ENCODE results near the gene RPL37. TPM values are rescaled to one million over a fixed set of nuclear protein-coding genes. Genes with fewer than 3 reads are reported as not detected.
"Not testable (repeated sequence)": the region's sequence is repeated elsewhere in the genome, so short reads cannot be mapped to it uniquely, and the experiment has no call there.

The RPL37 gene
- total RNA-seq, 1 experiment from 2014 or later = 2,063 TPM

GRCh38 chr5:40871177-40871576, 36.2 kb upstream of the RPL37 start:
- intact Hi-C loops (cut with micrococcal nuclease) = no loop called here
- POLR2A ChIA-PET = interaction anchor here (1.9 to 2.0 kb wide), 3 partner anchors 29 to 73 kb away, joined by 6 to 11 read pairs (median 7); partner anchors contain the start of genes CARD6, PRKAA1 and RPL37

GRCh38 chr5:40869384-40869783, 34.4 kb upstream of the RPL37 start:
- no peak for DNase-seq (ENCODE audit: unreplicated experiment)
- no peak overlapping the region for H3K4me3 Mint-ChIP-seq (ENCODE audit: unreplicated experiment)
- intact Hi-C loops (cut with micrococcal nuclease) = no loop called here

More at GRCh38 chr5:40871177-40871576, 36.2 kb upstream of the RPL37 start:
- no TSS peak for BruUV-seq (replicated peaks)
- CTCF ChIA-PET = interaction anchor here (0.6 to 1.3 kb wide), 4 partner anchors 21 to 1156 kb away, joined by 3 to 4 read pairs (median 3); no protein-coding TSS in a partner anchor
- no peak overlapping the region for H3K4me3 Mint-ChIP-seq (ENCODE audit: unreplicated experiment)
- no peak for TF ChIP-seq CTCF (IDR thresholded peaks at IDR 0.05; ENCODE audit: unreplicated experiment)
- no peaks in the 10 kb centered on the region for H3K36me3 Mint-ChIP-seq (ENCODE audit: insufficient read depth, unreplicated experiment)
- no peaks in the 10 kb centered on the region for H3K9me3 Mint-ChIP-seq (ENCODE audit: unreplicated experiment)
- peak; percentile 46 for DNase-seq (ENCODE audit: unreplicated experiment)
- H3K27ac Mint-ChIP-seq (ENCODE audit: low read depth, unreplicated experiment) = no peak overlapping the region
- H3K4me1 Mint-ChIP-seq (ENCODE audit: insufficient read depth, unreplicated experiment) = peaks cover 8% of the 10 kb centered on the region
- H3K27me3 Mint-ChIP-seq (ENCODE audit: insufficient read depth, unreplicated experiment) = no peaks in the 10 kb centered on the region

GRCh38 chr5:40866844-40867243, 31.8 kb upstream of the RPL37 start:
- no peak overlapping the region for H3K27ac Mint-ChIP-seq (ENCODE audit: low read depth, unreplicated experiment)
- intact Hi-C loops (cut with micrococcal nuclease) = no loop called here
- CTCF ChIA-PET = interaction anchor here (1.0 to 1.9 kb wide), 2 partner anchors 12 to 23 kb away, joined by 3 to 9 read pairs; no protein-coding TSS in a partner anchor
- BruUV-seq (replicated peaks) = no TSS peak
- H3K27me3 Mint-ChIP-seq (ENCODE audit: insufficient read depth, unreplicated experiment) = no peaks in the 10 kb centered on the region
- POLR2A ChIA-PET = no interaction called here
- H3K36me3 Mint-ChIP-seq (ENCODE audit: insufficient read depth, unreplicated experiment) = no peaks in the 10 kb centered on the region
- peaks cover 8% of the 10 kb centered on the region for H3K4me1 Mint-ChIP-seq (ENCODE audit: insufficient read depth, unreplicated experiment)
- no peak overlapping the region for H3K4me3 Mint-ChIP-seq (ENCODE audit: unreplicated experiment)
- TF ChIP-seq CTCF (IDR thresholded peaks at IDR 0.05; ENCODE audit: unreplicated experiment) = no peak
- peaks cover 7% of the 10 kb centered on the region for H3K9me3 Mint-ChIP-seq (ENCODE audit: unreplicated experiment)
- no peak for DNase-seq (ENCODE audit: unreplicated experiment)

More at GRCh38 chr5:40869384-40869783, 34.4 kb upstream of the RPL37 start:
- H3K27me3 Mint-ChIP-seq (ENCODE audit: insufficient read depth, unreplicated experiment) = no peaks in the 10 kb centered on the region
- peaks cover 7% of the 10 kb centered on the region for H3K9me3 Mint-ChIP-seq (ENCODE audit: unreplicated experiment)
- H3K4me1 Mint-ChIP-seq (ENCODE audit: insufficient read depth, unreplicated experiment) = peaks cover 8% of the 10 kb centered on the region
- no peak for TF ChIP-seq CTCF (IDR thresholded peaks at IDR 0.05; ENCODE audit: unreplicated experiment)
- ChIA-PET POLR2A (no interaction called here), CTCF (interaction anchor here (1.0 kb wide), 1 partner anchor 33 kb away, joined by 3 read pairs; no protein-coding TSS in a partner anchor)
- H3K36me3 Mint-ChIP-seq (ENCODE audit: insufficient read depth, unreplicated experiment) = no peaks in the 10 kb centered on the region
- BruUV-seq (replicated peaks) = no TSS peak
- H3K27ac Mint-ChIP-seq (ENCODE audit: low read depth, unreplicated experiment) = no peak overlapping the region

- H3K36me3 Mint-ChIP-seq (ENCODE audit: insufficient read depth, unreplicated experiment); H3K27ac Mint-ChIP-seq (ENCODE audit: low read depth, unreplicated experiment); H3K27me3 Mint-ChIP-seq (ENCODE audit: insufficient read depth, unreplicated experiment); CTCF ChIA-PET; DNase-seq (ENCODE audit: unreplicated experiment); H3K4me3 Mint-ChIP-seq (ENCODE audit: unreplicated experiment); H3K9me3 Mint-ChIP-seq (ENCODE audit: unreplicated experiment); intact Hi-C loops (cut with micrococcal nuclease); H3K4me1 Mint-ChIP-seq (ENCODE audit: insufficient read depth, unreplicated experiment); POLR2A ChIA-PET; BruUV-seq (replicated peaks): not testable (repeated sequence)
These were observed 30.0 kb upstream of the RPL37 start for GRCh38 chr5:40865004-40865403.
